GM21390 (cell line): Measurements from ENCODE around the gene HNRNPM.
A peak's percentile ranks its signal among the peaks of the same experiment; 100 is the strongest.

Experiments
- ATAC-seq: cut with Tn5 transposase; IDR thresholded peaks from one replicate; pipeline ENCODE4 v1.9.1; 2021; ENCODE audit not compliant: unreplicated experiment

Gene HNRNPM

DNA sequence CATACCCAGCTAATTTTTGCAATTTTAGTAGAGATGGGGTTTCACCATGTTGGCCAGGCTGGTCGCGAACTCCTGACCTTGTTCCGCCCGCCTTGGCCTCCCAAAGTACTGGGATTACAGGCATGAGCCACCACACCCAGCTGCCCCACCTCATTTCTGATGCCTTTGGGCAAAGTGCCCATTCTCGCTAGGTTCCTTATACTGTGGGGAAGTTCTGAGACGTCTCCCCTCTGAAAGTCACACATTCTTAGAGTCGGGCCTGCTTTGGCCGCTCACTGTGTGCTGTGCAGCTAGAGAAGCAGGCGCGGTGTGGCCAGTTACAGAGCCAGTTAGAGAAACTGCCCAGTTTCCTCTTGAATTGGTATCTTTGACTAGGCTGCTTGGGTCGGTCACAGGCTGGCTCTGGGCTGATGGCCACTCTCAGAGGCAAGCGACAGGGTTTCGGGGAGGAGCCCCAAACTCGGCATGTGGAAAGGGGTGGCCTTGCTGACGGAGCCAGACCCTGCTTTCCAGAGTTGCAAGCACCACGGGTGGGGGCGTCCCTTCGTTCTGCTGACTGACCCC, 39.6 kb downstream of the HNRNPM start:
- no peak for ATAC-seq

DNA sequence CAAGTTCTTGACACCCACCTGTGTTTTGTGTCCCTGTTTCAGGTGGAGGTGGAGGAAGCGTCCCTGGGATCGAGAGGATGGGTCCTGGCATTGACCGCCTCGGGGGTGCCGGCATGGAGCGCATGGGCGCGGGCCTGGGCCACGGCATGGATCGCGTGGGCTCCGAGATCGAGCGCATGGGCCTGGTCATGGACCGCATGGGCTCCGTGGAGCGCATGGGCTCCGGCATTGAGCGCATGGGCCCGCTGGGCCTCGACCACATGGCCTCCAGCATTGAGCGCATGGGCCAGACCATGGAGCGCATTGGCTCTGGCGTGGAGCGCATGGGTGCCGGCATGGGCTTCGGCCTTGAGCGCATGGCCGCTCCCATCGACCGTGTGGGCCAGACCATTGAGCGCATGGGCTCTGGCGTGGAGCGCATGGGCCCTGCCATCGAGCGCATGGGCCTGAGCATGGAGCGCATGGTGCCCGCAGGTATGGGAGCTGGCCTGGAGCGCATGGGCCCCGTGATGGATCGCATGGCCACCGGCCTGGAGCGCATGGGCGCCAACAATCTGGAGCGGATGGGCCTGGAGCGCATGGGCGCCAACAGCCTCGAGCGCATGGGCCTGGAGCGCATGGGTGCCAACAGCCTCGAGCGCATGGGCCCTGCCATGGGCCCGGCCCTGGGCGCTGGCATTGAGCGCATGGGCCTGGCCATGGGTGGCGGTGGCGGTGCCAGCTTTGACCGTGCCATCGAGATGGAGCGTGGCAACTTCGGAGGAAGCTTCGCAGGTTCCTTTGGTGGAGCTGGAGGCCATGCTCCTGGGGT, 41.0 kb downstream of the HNRNPM start:
- no peak for ATAC-seq

DNA sequence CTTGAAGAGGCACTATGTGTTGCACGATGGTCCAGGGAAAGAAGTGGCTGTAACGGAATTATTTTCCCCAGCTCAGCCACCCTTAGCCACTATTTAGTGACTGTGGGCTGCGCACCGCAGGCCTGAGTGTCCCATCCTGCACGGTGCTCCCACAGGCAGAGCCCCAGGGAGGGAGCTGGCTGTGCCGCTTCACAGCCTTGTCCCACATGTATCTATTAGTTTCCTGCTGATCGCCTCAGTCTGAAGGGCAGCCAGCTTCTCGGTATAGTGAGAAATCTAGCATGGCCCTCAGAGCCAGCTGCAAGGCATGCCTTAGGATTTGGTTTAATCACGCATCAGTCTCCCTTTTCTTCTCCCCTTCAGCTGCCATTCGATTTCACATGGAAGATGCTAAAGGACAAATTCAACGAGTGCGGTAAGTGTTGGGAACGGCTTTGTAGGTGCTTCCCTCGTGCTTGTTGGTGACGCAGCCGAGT, 41.9 kb downstream of the HNRNPM start:
- ATAC-seq = no peak

DNA sequence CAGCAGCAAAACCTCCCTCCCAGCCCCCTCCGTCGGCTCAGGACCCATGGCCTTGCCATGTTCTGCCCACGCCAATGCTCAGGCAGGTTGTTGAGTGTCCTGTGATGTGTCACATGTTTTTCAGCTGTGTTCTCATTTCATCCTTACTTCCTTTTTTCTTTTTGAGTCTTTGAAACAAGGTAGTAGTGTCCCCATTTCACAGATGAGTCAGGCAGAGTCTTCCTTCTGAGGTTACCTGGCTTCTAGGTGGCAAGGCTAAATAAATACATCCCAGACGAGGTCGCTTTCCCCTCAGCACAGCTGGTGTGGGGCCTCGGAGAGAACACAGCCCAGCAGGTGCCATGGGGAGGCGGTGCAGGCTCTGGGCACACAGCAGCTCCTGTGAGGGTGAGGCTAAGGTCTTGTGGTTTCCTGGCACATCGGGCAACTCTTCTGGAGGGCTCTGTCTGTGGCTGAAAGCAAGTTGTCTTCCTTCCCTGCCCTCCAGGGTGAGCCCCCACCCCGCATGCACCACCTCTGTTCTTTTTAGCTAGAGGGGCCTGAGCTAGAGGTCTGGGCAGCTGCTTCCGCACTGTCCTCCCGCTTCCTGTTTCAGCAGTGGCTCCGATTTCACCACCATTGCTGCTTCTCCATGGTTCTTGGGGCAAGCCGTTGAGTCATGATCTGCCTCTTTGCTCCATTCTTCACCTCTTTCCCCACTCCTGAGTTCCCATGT, 42.5 kb downstream of the HNRNPM start:
- no peak for ATAC-seq

DNA sequence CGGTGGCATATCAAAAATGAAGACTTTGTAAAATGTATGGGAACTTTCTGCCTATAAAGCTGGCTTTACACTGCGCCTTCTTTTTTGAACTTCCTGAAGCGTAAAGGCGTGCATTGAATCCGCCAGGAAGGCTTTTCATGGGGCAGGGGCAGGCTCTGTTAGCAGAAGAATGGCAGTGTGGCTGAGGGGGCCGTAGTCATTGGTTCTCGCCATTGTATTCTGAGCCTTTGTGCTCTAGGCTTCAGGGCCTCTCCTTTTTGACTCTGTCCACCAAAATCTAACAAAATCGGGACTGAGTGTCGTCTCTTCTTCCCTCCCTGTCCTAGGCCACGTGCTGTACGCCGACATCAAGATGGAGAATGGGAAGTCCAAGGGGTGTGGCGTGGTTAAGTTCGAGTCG, 43.6 kb downstream of the HNRNPM start:
- ATAC-seq = no peak

DNA sequence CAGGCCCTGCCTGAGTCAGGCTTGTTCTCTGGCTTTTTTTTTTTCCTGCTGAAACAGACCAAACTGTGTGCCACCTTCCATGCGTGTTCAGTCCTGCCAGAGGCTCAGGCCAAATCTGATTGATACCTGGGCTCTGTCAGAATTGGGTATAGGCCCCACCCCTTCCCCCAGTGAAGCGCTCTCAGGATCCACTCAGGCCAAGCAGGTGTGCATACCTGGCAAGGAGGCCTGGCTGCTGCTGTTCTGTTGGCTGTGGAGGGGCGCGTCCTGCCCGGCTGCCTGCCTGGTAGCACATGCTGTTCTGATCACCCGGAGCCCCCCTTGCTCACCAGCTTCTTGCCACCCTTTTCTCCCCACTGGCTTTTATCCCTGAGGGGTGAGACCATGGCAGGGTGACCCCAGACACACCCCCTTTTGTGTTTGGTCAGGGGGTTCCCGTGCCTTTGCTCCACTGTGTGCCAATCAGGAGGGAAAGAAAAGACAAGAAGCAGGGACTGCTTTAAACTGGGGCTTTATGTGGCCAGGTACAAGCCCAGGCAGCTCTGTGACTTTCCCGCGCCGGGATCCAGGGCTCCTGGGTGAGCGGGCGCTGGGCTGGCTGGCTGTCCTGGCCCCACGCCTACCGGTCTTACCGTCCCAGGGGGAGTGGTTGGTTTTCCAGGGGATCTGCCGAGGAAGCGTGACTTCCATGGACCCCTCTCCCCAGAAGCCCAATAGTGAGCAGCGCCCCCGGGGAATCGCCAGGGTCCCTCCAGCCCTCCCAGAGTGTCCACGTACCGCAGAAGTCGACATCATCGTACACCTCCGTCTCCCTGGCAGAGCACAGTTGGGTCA, 45.0 kb downstream of the HNRNPM start:
- no peak for ATAC-seq

DNA sequence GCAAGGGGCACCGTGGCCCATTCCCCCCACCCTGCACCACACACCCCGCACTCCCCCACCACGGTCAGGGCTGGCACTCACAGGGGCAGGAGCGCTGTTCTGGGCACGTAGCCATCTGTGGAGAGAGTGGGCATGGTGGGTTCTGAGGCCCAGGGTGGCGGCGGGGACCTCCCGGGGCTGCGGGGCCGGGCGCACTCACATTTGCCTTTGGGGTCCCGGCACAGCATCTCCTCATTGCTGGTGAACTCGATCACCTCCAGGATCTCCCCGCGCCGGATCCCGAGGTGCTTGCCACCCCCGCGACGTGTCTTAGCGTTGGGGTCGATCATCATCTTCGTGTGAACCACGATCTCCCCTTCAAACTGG, 45.6 kb downstream of the HNRNPM start:
- ATAC-seq = no peak

DNA sequence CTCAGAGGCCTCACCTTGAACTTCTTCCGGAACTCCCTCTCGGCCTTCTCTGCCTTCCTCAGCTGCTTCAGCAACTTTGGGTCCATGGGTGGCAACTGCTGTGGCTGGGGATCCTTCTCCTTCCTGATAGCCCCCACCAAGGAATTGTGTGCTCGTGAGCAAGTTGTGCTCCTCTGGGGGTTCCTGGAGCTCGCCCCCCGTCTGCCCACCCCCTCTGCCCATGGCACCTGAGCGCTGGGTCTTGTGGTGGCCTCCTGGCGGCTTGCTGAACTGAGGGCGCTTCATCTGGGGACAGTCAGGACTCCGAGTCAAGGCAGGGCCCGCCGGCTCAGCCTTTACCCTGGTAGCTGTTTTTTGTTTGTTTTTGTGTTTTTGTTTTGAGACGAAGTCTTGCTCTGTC, 46.1 kb downstream of the HNRNPM start:
- no peak for ATAC-seq

DNA sequence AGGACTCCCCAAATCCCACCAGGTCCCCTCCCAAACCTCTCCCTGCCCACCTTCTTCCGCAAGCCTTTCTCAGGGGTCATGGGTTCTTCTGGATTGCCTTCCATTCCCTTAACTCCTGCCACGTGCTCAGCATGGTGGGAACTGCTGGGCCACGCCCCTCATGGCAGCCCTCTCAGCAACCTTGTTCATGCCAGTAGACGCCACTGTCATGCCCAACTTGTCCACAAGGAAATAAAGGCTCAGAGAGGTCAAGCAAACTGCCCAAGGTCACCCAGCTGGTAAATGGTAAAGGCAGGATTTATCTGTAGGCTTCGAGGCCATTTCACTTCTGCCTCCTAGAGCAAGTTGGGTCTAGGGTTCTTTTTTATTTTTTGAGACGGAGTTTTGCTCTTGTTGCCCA, 46.8 kb downstream of the HNRNPM start:
- no peak for ATAC-seq

DNA sequence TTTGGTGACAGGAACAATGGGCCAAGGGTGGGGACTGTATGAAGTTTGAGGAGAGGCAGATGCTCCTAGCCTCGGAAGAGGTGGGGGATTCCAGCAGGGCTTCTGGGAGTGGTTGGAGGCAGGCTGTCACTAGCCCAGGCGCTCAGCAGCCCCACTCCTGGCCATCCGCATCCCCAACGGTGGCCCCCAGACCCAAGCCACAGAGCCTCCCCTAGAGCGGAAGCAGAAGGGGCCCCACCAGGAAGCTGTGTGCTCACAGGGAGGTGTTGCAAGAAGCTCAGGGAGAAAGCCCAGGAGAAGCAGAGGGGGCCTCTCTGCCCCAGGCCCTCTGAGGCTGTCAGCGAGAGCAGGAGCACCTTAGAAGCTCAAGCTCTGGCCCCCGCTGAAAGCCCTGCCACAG, 49.4 kb downstream of the HNRNPM start:
- no peak for ATAC-seq

DNA sequence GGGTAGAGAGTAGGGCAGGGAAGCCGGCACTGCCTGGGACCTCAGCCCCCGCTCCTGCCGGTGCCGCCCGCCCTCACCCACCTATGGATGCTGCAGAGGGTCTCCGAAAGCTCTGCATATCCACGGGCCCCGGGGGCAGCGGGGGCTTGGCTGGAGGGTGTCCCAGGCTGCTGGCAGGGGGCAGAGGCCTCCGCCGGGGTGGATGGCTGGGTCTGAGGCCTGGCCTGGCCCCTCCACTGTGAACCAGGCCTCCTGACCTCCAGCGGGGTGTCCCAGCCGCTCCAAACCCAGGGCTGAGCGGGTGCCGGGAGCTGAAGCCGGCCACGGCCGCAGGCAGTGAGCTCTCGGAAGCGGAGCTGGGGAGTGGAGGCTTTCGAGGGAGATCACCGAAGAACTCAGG, 53.5 kb downstream of the HNRNPM start:
- no peak for ATAC-seq

DNA sequence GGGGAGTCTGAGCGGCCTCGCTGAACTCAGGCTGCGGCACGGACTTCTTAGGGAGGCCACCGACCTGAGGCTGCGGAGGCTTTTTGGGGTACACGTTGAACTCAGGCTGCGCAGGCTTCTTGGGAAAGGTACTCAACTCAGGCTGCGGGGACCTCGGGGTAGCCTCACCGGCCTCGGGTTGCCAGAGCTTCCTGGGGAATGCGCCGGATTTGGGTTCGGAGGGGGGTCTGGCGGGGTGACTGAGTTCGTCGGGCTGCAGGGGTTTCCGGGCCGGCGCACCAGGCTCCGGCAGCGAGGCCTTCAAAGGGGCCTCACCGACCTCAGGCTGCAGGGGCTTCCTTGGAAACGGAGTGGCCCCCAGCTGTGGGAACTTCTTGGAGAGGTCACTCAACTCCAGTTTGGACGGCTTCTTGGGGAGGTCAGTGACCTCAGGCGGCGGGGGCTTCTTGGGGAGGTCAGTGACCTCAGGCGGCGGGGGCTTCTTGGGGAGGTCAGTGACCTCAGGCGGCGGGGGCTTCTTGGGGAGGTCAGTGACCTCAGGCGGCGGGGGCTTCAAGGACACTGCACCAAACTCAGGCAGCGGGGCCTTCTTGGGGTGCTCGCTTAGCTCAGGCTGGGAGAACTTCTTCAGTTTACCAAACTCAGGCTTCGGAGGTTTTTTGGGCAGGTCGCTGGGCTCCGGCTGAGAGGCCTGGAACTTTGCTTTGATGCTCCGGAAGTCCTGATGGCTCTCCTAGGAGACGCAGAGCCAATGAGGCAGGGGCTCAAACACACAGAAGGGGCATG, 54.5 kb downstream of the HNRNPM start:
- ATAC-seq = no peak

DNA sequence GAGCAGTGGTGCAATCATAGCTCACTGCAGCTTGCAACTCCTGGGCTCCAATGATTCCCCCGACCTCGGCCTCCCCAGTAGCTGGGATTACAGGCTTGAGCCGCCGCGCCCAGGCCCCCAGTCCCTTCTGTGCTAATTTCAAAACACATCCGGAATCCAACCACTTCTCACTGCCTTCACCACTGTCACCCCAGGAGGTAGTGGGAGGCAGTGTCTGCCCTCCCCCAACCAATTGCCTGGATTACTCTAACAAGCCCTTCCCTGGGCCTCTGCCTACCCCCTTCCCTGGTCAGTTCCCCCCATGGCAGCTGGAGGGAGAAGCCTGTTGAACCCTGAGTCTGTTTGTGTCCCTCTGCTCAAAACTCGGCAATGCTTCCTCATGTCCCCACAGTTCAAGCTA, 55.4 kb downstream of the HNRNPM start:
- no peak for ATAC-seq

DNA sequence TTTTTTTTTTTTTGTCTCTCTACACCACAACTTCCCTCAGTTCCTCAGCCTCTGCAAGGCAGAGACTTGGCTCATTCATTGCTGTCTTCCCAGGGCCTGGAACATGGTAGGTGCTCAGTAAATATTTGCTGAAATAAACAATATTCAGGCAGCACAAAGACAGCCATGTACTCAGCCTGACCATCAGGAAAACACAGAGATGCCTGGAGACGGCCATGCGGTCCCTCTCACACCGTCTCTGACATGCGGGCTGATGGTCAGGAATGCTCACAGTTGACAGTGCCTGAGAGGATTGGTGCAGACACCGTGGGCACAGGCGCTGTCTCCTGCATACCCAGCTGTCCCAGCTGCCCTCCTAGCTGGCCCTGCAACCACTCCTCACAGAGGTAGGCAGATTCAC, 56.7 kb downstream of the HNRNPM start:
- ATAC-seq = no peak

DNA sequence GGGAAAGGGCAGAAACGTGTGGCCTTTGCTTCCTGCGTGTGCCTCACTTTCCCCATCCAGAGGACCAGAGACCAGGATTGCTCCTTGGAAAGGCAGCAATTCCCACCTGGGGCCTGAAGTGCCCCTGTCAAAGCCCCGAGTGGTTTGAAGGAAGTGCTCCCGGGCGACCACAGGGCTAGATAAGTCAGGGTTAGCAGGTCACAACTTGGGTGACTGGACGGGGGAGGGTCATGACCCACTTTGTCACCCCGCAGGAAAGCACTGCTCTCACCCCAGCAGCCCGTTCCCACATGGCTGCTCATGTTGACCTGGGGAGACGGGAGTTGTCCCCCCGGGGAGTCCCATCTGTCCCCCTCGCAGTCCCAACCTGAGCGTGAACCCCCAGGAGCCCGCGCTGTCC, 57.2 kb downstream of the HNRNPM start:
- no peak for ATAC-seq

DNA sequence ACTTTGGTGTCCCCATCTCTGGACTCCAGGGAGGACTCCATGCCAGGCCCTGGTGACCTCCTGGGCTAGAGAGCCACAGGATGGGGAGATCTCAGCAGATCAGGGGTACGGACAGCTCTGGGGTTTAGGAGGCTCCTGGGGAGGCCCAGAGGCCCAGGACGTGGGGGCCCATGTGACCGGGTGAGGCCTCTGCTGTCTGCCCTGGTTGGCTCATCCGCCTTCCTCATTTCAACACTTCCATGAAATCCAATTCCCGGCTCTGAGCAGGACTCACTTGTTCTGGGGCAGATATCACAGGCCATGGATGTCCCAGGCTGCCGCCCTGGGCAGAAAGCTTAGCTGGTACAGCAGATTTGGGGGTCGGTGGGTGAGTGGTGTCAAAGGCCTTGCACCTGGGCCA, 58.7 kb downstream of the HNRNPM start:
- no peak for ATAC-seq

DNA sequence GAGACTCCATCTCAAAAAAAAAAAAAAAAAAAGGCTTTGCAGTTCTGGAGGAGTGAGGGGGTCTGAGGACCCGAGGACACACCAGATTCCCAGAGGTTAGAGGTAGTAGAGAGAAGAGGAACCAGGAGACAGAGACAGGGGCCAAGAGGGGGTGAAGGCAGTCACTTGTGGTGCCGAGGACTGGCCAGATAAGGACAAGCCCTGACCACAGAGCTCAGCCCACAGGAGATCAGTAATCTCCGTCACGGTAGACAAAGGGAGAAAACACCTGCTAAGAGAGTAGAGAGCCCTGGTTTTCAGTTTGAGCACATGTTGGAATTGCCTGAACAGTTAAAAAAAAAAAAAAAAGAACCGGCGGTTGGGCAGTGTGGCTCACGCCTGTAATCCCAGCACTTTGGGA, 59.4 kb downstream of the HNRNPM start:
- no peak for ATAC-seq

DNA sequence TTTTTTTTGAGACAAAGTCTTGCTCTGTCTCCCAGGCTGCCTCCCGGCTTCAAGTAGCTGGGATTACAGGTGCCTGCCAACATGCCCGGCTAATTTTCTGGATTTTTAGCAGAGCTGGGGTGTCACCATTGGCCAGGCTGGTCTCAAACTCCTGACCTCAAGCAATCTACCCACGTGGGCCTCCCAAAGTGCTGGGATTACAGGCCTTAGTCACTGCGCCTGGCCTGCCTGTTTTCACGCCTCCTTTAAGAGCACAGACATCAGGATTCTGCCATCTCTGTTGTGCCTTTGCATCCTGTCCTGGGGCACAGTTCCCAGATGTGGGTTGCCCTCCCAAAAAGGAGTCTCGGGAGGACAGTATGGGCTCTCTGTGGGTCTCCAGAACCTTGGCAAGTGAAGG, 60.1 kb downstream of the HNRNPM start:
- ATAC-seq = no peak

DNA sequence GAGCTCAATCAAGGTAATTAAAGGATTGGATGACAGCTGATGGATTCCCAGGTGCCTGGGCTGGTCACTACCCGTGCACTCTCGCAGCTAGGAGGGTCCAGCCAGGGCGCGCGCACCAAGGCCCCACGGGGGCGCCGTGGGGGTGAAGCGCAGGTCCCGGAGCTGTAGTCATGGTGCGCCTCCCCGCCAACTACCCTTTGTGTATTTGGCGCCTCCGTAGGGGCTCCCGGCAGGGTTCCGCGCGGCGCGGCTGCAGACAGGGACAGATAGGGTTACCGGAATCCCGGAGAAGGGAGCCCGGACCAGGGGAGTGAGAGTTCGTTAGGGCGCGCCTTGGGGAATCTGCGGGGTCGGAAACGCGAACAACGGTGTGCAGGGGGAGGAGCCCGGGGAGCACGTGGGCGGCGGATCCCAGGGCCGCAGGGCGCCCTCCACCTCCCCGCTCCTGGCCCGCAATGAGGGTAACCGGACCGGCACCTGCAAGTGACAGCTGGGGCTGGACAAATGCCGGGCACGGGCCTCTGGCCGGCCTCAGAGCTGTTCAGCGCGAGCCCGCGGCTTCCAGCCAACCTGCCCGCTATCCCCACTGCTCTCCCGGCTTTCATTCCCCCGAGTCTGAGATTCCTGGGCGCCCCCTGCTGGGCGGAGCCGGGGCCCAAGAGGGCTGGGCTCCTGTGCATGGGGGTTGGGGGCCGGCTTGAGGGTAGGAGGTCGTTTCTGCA, 61.1 kb downstream of the HNRNPM start:
- ATAC-seq = peak; percentile 59

DNA sequence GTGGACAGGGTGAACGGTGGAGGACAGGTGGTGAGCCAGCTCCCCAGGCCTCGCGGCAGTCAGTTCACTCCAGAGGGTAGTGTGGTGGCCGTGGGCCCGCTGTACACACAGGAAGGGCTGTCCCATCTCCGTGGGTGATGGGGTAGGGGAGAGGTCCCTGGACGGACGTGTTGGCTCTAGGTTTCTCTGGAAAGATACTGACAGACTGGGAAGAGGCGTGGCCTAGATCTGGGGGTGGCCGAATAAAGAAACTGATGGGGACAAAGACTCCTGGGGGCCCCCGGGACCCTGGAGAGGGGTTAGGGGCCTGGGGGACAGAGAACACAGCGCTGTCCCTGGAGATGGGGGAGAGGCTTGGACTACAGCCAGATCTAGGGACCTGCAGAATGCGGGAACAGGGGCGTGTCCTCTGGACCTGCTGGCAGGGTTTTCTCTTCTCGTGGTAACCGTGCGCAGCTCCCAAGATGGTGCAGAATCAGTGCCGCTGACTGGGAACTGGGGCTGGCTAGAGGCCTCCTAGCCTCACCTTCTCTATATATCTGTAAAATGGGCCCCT, 61.7 kb downstream of the HNRNPM start:
- ATAC-seq = no peak
